ENCODE results near the gene MED16.

The MED16 gene

GRCh38 chr19:892894-893689 is at the start of gene MED16, which contains the start of gene RNU6-9:
Gene MED16 (minus strand): TSS chr19:893187. CDS start chr19:891131, 2,056 bp downstream.
Gene RNU6-9 (plus strand): TSS chr19:893484.
- DNase-seq (ENCODE audit: low spot score) = peak; percentile 99

- no peak for DNase-seq (ENCODE audit: low spot score)
These were observed 49.2 kb upstream of the MED16 start for GRCh38 chr19:942133-942645.

GRCh38 chr19:941292-942132 is 48.5 kb upstream of the MED16 start:
- no peak for DNase-seq (ENCODE audit: low spot score)

GRCh38 chr19:940591-941291 is 47.8 kb upstream of the MED16 start:
- DNase-seq (ENCODE audit: low spot score) = peak; percentile 47

- no peak for DNase-seq (ENCODE audit: low spot score)
These were observed 46.9 kb upstream of the MED16 start for GRCh38 chr19:939922-940321.

GRCh38 chr19:939439-939838 is 46.5 kb upstream of the MED16 start:
- no peak for DNase-seq (ENCODE audit: low spot score)

- no peak for DNase-seq (ENCODE audit: low spot score)
These were observed 45.4 kb upstream of the MED16 start for GRCh38 chr19:938233-938923.

GRCh38 chr19:937259-937694 is 44.3 kb upstream of the MED16 start:
- DNase-seq (ENCODE audit: low spot score) = no peak

GRCh38 chr19:936175-936546 is 43.2 kb upstream of the MED16 start:
- DNase-seq (ENCODE audit: low spot score) = no peak

GRCh38 chr19:934865-935479 is 42.0 kb upstream of the MED16 start:
- DNase-seq (ENCODE audit: low spot score) = no peak

GRCh38 chr19:934197-934840 is 41.3 kb upstream of the MED16 start:
- DNase-seq (ENCODE audit: low spot score) = no peak

GRCh38 chr19:933553-933882 is 40.5 kb upstream of the MED16 start:
- no peak for DNase-seq (ENCODE audit: low spot score)

- DNase-seq (ENCODE audit: low spot score) = no peak
These were observed 39.9 kb upstream of the MED16 start for GRCh38 chr19:932648-933552.

- DNase-seq (ENCODE audit: low spot score) = no peak
These were observed 39.1 kb upstream of the MED16 start for GRCh38 chr19:931860-932647.

GRCh38 chr19:929891-930258 is 36.9 kb upstream of the MED16 start:
- no peak for DNase-seq (ENCODE audit: low spot score)

- no peak for DNase-seq (ENCODE audit: low spot score)
These were observed 36.4 kb upstream of the MED16 start for GRCh38 chr19:929203-929890.

- DNase-seq (ENCODE audit: low spot score) = no peak
These were observed 35.6 kb upstream of the MED16 start for GRCh38 chr19:928471-929202.
